GM23338 (cell line): ENCODE results near the gene TRIO.

Experiments used
- CREB1 ChIP-seq: fragments of 250-450 bp; sonication (Bioruptor Pico); IDR thresholded peaks from 2 replicates; pipeline ENCODE4 v1.5.0; 2020; ENCODE audit warnings: low read depth, mild to moderate bottlenecking, moderate library complexity
- EZH2 ChIP-seq: fragments of 200-600 bp; sonication (generic); IDR thresholded peaks from one replicate; pipeline ENCODE4 v1.8.0; 2017; ENCODE audit warnings: antibody characterized with exemption, mild to moderate bottlenecking, low read depth; ENCODE audit not compliant: unreplicated experiment
- EZH2phosphoT487 ChIP-seq: fragments of 200-600 bp; sonication (generic); IDR thresholded peaks from one replicate; pipeline ENCODE4 v1.8.1; 2018; ENCODE audit warnings: antibody characterized with exemption; ENCODE audit not compliant: unreplicated experiment
- JUNB ChIP-seq: IDR thresholded peaks from one replicate; pipeline ENCODE4 v1.6.1; 2016; ENCODE audit warnings: antibody characterized with exemption; ENCODE audit not compliant: unreplicated experiment
- POLR2AphosphoS5 ChIP-seq: IDR thresholded peaks from 2 replicates; pipeline ENCODE4 v1.6.1; 2016; ENCODE audit warnings: antibody characterized with exemption, low read depth
- STAT1 ChIP-seq: IDR thresholded peaks from one replicate; pipeline ENCODE4 v1.6.1; 2016; ENCODE audit warnings: antibody characterized with exemption; ENCODE audit not compliant: unreplicated experiment
- ZNF331 ChIP-seq: fragments of 250-450 bp; sonication (Bioruptor Pico); IDR thresholded peaks from 2 replicates; pipeline ENCODE4 v1.5.0; 2020; ENCODE audit warnings: low read depth, mild to moderate bottlenecking, moderate library complexity
- TF ChIP-seq, protein P1 (sequence below), 2 experiments: fragments of 200-600 bp in 1 of 2; sonication (generic) in 1 of 2; conservative IDR thresholded peaks; 2 replicates each; pipeline versions ENCODE4 v1.5.1 to v1.6.1; 2016 to 2017; ENCODE audit warnings: antibody characterized with exemption in 2 of 2, low read depth in 2 of 2, mild to moderate bottlenecking in 2 of 2, moderate library complexity in 1 of 2
- TF ChIP-seq, protein P2 (sequence below): IDR thresholded peaks from one replicate; pipeline ENCODE4 v1.6.1; 2018; ENCODE audit warnings: antibody characterized with exemption; ENCODE audit not compliant: unreplicated experiment
- TF ChIP-seq, protein P3 (sequence below): IDR thresholded peaks from 2 replicates; pipeline ENCODE4 v1.6.1; 2016; ENCODE audit warnings: antibody characterized with exemption

DNA sequence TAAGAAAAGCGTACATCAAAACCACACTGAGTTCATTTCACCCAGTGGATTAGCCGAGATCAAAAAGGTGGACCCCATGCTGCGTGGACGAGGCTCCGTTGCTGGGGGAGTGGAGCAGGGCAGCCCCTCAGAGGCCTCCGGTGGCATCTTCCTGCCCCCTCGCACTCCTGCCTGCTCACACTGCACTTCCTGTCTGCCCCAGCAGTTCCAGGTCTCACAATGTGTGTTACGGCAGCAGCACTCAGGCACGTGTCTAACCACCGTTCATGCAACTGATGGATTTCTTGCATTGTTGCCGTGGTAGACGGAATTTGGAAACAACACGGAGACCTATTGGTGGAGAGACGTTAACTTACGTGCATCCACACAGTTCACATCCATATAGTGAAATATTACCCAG, 241.9 kb downstream of the TRIO start:
- TF ChIP-seq, protein P1, sequence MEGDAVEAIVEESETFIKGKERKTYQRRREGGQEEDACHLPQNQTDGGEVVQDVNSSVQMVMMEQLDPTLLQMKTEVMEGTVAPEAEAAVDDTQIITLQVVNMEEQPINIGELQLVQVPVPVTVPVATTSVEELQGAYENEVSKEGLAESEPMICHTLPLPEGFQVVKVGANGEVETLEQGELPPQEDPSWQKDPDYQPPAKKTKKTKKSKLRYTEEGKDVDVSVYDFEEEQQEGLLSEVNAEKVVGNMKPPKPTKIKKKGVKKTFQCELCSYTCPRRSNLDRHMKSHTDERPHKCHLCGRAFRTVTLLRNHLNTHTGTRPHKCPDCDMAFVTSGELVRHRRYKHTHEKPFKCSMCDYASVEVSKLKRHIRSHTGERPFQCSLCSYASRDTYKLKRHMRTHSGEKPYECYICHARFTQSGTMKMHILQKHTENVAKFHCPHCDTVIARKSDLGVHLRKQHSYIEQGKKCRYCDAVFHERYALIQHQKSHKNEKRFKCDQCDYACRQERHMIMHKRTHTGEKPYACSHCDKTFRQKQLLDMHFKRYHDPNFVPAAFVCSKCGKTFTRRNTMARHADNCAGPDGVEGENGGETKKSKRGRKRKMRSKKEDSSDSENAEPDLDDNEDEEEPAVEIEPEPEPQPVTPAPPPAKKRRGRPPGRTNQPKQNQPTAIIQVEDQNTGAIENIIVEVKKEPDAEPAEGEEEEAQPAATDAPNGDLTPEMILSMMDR (conservative IDR thresholded peaks at IDR 0.05; ENCODE audit: low read depth in 2 of 2): no peak
- TF ChIP-seq EZH2 (no peak), STAT1 (no peak), EZH2phosphoT487 (no peak), ZNF331 (CRISPR knock-in tag) (no peak), POLR2AphosphoS5 (no peak), CREB1 (CRISPR knock-in tag) (no peak), JUNB (no peak)
- TF ChIP-seq, protein P2, sequence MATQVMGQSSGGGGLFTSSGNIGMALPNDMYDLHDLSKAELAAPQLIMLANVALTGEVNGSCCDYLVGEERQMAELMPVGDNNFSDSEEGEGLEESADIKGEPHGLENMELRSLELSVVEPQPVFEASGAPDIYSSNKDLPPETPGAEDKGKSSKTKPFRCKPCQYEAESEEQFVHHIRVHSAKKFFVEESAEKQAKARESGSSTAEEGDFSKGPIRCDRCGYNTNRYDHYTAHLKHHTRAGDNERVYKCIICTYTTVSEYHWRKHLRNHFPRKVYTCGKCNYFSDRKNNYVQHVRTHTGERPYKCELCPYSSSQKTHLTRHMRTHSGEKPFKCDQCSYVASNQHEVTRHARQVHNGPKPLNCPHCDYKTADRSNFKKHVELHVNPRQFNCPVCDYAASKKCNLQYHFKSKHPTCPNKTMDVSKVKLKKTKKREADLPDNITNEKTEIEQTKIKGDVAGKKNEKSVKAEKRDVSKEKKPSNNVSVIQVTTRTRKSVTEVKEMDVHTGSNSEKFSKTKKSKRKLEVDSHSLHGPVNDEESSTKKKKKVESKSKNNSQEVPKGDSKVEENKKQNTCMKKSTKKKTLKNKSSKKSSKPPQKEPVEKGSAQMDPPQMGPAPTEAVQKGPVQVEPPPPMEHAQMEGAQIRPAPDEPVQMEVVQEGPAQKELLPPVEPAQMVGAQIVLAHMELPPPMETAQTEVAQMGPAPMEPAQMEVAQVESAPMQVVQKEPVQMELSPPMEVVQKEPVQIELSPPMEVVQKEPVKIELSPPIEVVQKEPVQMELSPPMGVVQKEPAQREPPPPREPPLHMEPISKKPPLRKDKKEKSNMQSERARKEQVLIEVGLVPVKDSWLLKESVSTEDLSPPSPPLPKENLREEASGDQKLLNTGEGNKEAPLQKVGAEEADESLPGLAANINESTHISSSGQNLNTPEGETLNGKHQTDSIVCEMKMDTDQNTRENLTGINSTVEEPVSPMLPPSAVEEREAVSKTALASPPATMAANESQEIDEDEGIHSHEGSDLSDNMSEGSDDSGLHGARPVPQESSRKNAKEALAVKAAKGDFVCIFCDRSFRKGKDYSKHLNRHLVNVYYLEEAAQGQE: no peak
- TF ChIP-seq, protein P3, sequence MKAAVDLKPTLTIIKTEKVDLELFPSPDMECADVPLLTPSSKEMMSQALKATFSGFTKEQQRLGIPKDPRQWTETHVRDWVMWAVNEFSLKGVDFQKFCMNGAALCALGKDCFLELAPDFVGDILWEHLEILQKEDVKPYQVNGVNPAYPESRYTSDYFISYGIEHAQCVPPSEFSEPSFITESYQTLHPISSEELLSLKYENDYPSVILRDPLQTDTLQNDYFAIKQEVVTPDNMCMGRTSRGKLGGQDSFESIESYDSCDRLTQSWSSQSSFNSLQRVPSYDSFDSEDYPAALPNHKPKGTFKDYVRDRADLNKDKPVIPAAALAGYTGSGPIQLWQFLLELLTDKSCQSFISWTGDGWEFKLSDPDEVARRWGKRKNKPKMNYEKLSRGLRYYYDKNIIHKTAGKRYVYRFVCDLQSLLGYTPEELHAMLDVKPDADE: no peak
